ENCODE results near the gene SLC51B.

Gene SLC51B

GRCh38 chr15:65101891-65102708 is 56.9 kb downstream of the SLC51B start:
- no peak for DNase-seq

- DNase-seq = no peak
These were observed 57.7 kb downstream of the SLC51B start for GRCh38 chr15:65102912-65103311.

All from NCI-H1417 (cell line).